G401 (cell line): ENCODE data around the gene VARS2. TPM values are rescaled to one million over a fixed set of nuclear protein-coding genes. Genes with fewer than 3 reads are reported as not detected.
"Not testable (repeated sequence)": the region's sequence is repeated elsewhere in the genome, so short reads cannot be mapped to it uniquely, and the experiment has no call there.

Experiments used
- DNase-seq: peaks from one replicate; pipeline ENCODE4 v3.0.0-alpha.2; 2015; ENCODE audit warnings: low spot score
- in situ Hi-C: cut with HindIII; loops from 2 replicates; pipeline ENCODE4 v1.10.0; 2016; ENCODE audit warnings: low sequenced_read_pairs, mixed read lengths
- total RNA-seq: library from RNA; depleted of rRNA; stranded (reverse); fragments of >200 nt; shearing (Covaris generic); gene quantifications from 2 replicates; pipeline ENCODE4 v1.2.3, GENCODE V29; 2014

The VARS2 gene
- total RNA-seq, 1 experiment from 2014 or later, result 105 TPM

DNA sequence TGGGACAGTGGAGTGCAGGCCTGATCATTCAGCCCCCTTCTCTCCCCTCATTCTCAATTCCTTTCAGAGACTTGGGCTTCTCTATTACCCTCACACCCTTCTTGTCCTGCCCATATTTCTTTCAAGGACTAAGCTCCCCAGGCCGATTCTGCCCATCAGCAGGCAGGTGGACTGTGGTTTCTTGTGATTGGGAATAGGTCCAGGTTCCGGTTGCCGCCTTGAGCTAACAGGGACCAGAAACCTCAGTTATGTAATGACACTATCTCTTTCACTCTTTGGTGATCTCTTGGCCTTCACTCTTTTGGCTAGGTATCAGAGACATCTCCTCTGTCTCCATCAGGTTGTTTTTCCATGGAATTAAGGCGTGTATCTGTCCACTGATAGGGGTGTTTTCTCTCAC, 33.2 kb downstream of the VARS2 start:
- in situ Hi-C loops, result no loop called here
- DNase-seq, result no peak

GRCh38 chr6:30948811-30949210, 34.8 kb downstream of the VARS2 start:
- in situ Hi-C loops, result no loop called here
- no peak for DNase-seq

DNA sequence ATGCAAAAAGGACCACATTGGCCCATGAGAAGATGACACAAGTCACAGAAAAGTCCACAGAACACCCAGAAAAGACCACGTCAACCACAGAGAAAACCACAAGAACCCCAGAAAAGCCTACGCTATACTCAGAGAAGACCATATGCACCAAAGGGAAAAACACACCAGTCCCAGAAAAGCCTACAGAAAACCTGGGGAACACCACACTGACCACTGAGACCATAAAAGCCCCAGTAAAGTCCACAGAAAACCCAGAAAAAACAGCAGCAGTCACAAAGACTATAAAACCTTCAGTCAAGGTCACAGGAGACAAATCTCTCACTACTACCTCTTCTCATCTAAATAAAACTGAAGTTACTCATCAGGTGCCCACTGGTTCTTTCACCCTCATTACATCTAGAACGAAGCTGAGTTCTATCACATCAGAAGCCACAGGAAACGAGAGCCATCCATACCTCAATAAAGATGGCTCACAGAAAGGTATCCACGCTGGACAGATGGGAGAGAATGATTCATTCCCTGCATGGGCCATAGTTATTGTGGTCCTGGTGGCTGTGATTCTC, 38.0 kb downstream of the VARS2 start:
- DNase-seq, result no peak

DNA sequence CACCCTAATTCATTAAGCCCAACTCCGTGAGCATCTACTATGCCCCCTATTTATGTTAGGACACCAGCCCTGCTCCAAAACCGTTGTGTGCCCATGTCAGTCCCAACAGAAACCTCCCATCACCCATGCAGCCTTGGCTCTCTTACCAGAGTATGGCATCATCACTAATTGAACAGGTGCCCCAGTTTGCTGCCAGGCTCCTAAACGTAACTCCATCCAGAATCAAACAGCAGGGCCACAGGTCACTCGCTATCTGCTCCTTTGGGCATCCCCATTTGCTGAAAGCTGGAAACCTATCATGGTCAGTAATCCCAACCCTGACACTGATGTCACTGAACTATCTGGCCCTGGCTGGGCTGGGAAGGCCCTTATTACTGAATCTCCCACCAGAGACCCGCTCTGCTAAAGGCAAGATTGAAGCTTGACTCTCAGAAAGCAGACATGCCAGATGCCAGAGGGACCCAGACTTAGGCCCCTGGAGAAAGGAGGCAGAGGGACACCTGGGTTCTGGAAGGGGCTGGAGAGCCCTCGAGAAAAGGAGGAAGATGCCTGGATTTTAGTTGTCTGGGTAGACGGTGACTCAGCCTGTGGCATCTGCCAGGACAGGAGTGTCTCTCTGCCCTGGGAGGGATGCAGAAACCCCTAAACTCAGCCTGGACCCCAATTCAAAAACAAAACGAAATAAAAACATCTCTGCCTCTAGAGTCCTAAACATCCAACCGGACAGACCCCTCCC, 40.8 kb downstream of the VARS2 start:
- in situ Hi-C loops, result no loop called here
- no peak for DNase-seq

More for the DNA sequence above, 38.0 kb downstream of the VARS2 start:
- in situ Hi-C loops, result no loop called here

DNA sequence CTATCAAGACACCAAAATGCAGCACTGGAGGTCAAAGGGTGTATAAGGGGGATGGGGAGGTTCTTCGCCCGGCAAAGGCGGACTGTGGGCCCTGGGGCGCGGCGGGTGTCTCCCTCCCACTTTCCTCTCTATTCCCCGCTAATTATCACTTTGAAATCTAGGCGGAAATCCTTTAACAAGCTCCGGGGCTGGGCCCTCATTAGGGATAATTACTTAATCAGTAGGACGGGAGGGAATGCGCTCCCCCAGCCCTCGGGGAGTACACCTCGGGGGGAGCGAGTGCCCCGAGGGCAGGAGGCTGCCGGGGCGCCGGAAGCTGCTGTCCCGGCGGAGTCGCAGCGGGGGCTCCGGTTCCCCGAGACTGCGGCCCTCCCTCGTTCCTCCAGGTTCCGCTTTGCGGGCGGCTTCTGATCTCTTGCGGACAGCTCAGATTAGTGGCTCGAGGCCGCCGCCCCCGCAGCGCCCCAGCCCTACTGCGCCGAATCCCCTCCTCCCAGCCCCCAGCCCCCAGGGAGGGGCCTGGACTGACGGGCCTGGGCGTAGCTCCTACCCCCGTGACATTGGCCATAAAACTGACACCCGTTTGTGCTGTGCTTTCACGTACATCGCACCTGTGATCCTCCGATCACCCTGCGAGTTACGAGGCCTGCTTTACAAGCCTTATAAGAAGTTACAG, 41.5 kb downstream of the VARS2 start:
- DNase-seq, result no peak
- in situ Hi-C loops, result no loop called here

- DNase-seq, result no peak
- in situ Hi-C loops, result no loop called here
Measured at GRCh38 chr6:30957716-30958115, 43.7 kb downstream of the VARS2 start.

- in situ Hi-C loops, result no loop called here
- DNase-seq, result no peak
Measured at GRCh38 chr6:30960907-30961673, 47.1 kb downstream of the VARS2 start.

DNA sequence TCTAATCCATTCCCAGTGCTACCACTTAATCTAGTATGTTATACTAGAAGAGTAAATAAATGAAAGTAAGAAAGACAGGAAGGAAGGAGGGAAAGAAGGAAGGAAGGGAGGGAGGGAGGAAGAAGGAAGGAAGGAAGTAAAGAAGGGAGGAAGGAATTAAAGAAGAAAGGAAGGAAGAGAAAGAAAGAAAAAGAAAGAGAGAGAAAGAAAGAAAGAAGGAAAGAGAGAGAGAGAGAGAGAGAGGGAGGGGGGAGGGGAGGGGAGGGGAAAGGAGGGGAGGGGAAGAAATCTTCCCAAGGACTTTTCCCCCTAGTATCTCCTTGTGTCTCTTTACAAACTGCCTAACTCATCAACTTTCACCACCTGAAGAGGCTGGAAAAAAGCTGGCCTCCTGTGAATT, 48.7 kb downstream of the VARS2 start:
- in situ Hi-C loops, result no loop called here
- no peak for DNase-seq

- DNase-seq, result no peak
- in situ Hi-C loops, result no loop called here
Measured at GRCh38 chr6:30963641-30964040, 49.6 kb downstream of the VARS2 start.

- in situ Hi-C loops, result no loop called here
- no peak for DNase-seq
Measured at GRCh38 chr6:30964075-30964474, 50.0 kb downstream of the VARS2 start.

GRCh38 chr6:30965140-30965601, 51.1 kb downstream of the VARS2 start:
- DNase-seq, result no peak
- in situ Hi-C loops, result no loop called here

DNA sequence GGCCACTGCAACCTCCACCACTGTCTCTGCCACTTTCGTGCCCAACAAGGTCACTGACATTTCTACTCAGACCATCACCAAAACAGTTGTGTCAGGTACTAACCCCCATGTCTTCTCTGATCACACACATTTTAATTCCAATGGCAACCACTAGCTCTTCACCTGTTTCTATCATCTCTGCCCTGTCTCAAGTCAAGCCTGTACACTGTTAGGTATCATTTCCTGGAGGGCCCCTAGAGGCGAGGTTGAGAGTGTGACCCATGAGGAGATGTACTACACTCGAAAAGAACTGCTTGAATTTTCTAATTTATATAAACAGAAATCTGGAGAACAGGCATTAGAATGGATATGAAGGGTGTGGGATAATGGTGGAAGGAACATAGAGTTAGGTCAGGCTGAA, 52.1 kb downstream of the VARS2 start:
- DNase-seq, result no peak
- in situ Hi-C loops, result no loop called here

DNA sequence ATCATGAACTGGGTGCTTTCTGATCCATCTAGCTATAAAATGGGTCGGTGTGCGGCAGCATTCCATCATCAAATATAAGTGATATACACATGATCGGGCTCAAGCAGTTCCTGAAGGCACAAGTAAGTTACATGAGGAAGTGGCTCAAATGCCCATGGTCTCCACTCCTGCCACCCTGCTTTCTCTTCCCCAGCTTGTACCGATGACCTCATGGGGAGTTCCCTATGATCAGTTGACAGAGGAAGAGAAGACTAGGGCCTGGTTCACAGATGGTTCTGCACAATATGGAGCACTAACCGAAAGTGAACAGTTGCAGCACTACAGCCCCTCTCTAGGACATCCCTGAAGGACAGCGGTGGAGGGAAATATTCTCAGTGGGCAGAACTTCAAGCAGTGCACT, 55.1 kb downstream of the VARS2 start:
- in situ Hi-C loops, DNase-seq: not testable (repeated sequence)

DNA sequence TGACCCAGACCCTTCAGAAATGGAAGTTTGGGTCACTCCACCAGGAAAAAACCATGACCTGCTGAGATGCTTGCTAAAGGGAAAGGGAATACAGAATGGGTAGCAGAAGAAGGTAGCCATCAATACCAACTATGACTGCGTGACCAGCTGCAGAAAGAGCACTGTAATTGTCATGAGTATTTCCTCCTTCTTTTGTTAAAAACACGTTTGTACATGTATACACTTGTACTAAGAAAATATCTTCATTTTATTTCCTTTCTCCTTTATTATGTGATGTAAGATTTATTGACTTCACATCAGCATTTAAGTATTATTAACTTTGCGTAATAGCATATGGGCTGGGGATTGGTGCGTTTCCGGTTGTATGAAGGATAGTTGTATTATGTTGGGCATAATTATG, 56.9 kb downstream of the VARS2 start:
- no peak for DNase-seq
- in situ Hi-C loops, result no loop called here

DNA sequence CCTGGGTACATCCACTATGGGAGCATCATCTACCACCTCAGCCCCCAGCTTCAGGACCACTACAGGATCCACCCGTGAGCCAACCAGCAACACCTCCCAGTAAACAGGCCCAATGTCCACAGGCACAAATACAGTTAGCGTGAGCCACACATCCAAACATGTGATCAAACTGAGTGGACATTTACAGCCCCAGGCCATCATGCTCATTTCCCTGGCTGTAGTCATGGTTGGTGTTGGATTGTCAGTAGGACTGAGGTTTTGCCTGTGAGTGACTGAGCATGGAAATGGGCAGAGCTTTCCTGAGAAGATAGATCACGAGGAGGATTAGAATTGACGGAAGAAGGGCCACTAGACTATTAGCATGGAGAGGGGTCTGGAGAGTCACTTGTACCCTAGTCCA, 58.8 kb downstream of the VARS2 start:
- in situ Hi-C loops, result no loop called here
- no peak for DNase-seq

DNA sequence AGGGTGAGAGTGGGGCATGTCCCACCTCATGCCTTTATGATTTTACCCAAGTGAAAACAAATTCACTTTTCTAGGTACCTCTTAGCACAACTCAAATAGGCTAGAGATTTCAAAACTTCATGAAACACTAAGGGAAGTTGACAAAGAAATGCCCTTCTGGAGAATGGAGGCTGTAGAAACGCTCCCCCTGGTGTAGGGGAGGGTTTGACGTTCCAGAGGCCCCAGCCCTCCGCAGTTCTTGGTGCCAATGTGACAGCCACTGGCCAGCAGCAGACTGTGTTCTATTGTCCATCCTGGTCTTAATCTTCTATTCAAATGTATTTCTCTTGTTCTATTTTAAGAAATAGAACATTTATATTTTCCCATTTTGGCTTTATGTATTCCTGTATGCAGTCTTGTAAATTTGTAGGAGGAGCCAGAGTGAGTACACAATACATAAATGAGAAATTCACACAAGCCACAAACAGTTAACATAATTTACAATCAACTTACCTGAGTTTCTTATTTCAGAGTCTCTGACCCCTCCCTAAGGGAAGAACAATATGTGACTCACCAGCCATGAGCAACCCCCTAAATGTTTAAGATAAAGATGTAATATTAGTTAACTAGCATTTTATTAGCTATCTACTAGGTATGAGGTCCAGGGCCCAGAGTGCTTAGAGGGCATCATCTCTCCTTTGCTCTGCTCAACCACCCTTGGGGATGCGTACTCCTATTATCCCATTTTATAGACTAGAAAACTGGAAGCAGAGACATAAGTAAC, 60.6 kb downstream of the VARS2 start:
- no peak for DNase-seq
- in situ Hi-C loops, result no loop called here
